WTC11 (cell line): Measurements from ENCODE around the gene DHDH.

Source experiments
- FOXK1 ChIP-seq: sonication (generic); formaldehyde crosslinking; IDR thresholded peaks from 2 replicates; pipeline ENCODE4 v1.8.0; 2022; ENCODE audit warnings: mild to moderate bottlenecking, moderate library complexity, missing genetic modification reagents
- MXD4 ChIP-seq: fragments of 250-450 bp; sonication (Bioruptor Pico); IDR thresholded peaks from 2 replicates; pipeline ENCODE4 v1.8.0; 2021; ENCODE audit warnings: mild to moderate bottlenecking, moderate library complexity, borderline replicate concordance
- NFYB ChIP-seq: sonication (generic); formaldehyde crosslinking; conservative IDR thresholded peaks from 2 replicates; pipeline ENCODE4 v1.8.0; 2022; ENCODE audit warnings: low read depth, missing genetic modification reagents
- TF ChIP-seq, protein P1 (sequence below): fragments of 200-600 bp; IDR thresholded peaks from 2 replicates; pipeline ENCODE4 v1.8.0; 2022; ENCODE audit warnings: antibody characterized with exemption
- TF ChIP-seq, protein P2 (sequence below): sonication (generic); formaldehyde crosslinking; IDR thresholded peaks from 2 replicates; pipeline ENCODE4 v1.8.1; 2023; ENCODE audit warnings: mild to moderate bottlenecking, moderate library complexity, missing genetic modification reagents
- TF ChIP-seq, protein P3 (sequence below): sonication (generic); formaldehyde crosslinking; IDR thresholded peaks from 2 replicates; pipeline ENCODE4 v1.8.0; 2022; ENCODE audit warnings: mild to moderate bottlenecking, missing genetic modification reagents

DNA sequence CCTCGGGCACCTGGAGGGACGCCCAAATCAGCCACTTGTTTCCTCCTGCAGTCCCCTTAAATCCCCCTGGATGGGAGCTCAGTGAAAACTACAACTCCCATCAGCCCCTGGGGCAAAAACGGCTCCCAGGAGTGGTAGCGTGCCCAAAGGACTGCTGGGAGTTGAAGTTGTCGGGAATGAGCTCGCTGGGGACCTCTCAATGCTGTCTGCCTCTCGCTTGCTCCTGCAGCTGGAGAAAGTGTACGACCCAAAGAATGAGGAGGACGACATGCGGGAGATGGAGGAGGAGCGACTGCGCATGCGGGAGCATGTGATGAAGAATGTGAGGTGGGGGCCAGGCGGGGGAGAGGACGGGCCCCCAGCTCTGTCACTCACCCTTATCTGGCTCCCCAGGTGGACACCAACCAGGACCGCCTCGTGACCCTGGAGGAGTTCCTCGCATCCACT lies 14.7 kb upstream of the DHDH start:
- TF ChIP-seq, protein P1, sequence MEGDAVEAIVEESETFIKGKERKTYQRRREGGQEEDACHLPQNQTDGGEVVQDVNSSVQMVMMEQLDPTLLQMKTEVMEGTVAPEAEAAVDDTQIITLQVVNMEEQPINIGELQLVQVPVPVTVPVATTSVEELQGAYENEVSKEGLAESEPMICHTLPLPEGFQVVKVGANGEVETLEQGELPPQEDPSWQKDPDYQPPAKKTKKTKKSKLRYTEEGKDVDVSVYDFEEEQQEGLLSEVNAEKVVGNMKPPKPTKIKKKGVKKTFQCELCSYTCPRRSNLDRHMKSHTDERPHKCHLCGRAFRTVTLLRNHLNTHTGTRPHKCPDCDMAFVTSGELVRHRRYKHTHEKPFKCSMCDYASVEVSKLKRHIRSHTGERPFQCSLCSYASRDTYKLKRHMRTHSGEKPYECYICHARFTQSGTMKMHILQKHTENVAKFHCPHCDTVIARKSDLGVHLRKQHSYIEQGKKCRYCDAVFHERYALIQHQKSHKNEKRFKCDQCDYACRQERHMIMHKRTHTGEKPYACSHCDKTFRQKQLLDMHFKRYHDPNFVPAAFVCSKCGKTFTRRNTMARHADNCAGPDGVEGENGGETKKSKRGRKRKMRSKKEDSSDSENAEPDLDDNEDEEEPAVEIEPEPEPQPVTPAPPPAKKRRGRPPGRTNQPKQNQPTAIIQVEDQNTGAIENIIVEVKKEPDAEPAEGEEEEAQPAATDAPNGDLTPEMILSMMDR: no peak
- no peak for TF ChIP-seq MXD4 (CRISPR knock-in tag)
- no peak for TF ChIP-seq FOXK1 (CRISPR knock-in tag)
- TF ChIP-seq, protein P2, sequence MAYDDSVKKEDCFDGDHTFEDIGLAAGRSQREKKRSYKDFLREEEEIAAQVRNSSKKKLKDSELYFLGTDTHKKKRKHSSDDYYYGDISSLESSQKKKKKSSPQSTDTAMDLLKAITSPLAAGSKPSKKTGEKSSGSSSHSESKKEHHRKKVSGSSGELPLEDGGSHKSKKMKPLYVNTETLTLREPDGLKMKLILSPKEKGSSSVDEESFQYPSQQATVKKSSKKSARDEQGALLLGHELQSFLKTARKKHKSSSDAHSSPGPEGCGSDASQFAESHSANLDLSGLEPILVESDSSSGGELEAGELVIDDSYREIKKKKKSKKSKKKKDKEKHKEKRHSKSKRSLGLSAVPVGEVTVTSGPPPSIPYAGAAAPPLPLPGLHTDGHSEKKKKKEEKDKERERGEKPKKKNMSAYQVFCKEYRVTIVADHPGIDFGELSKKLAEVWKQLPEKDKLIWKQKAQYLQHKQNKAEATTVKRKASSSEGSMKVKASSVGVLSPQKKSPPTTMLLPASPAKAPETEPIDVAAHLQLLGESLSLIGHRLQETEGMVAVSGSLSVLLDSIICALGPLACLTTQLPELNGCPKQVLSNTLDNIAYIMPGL (CRISPR knock-in tag): no peak
- no peak for TF ChIP-seq NFYB (CRISPR knock-in tag)
- TF ChIP-seq, protein P3, sequence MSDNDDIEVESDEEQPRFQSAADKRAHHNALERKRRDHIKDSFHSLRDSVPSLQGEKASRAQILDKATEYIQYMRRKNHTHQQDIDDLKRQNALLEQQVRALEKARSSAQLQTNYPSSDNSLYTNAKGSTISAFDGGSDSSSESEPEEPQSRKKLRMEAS (CRISPR knock-in tag): 0 out of 2 replicates have a peak, but pooled peaks have one; percentile 34
